ENCODE measurements around the gene RPL13.

The RPL13 gene

DNA sequence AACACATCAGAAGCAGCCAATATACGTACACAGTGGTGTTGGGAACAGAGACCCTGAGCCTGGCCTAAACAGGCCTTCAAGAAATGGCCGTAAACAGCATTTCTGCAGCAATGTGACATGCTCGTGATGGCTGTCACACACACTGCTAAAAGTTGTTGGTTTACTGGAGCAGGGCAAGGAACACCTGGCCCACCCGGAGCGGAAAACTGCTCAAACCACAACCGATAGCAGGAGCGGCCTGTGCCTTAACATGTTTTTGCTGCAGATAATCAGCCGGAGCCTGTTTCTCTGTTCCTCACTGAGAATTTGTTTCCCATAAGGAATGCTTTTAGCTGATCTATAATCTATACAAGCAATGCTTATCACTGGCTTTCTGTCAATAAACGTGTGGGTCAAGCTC, 47.0 kb downstream of the RPL13 start:
- no peak for ATAC-seq
- TF ChIP-seq ISL1 (CRISPR knock-in tag; IDR thresholded peaks at IDR 0.05) (no peak), ZFP3 (CRISPR knock-in tag; IDR thresholded peaks at IDR 0.05) (no peak), RARB (CRISPR knock-in tag; IDR thresholded peaks at IDR 0.05) (no peak), GLIS3 (CRISPR knock-in tag; IDR thresholded peaks at IDR 0.05) (no peak), SNAI2 (CRISPR knock-in tag; IDR thresholded peaks at IDR 0.05) (no peak), ZC3H10 (CRISPR knock-in tag; IDR thresholded peaks at IDR 0.05) (no peak), ZNF70 (CRISPR knock-in tag; IDR thresholded peaks at IDR 0.05) (no peak), CSDC2 (CRISPR knock-in tag; IDR thresholded peaks at IDR 0.05) (no peak), TCF4 (CRISPR knock-in tag; IDR thresholded peaks at IDR 0.05; ENCODE audit: borderline replicate concordance) (no peak)
- TF ChIP-seq, protein P1, sequence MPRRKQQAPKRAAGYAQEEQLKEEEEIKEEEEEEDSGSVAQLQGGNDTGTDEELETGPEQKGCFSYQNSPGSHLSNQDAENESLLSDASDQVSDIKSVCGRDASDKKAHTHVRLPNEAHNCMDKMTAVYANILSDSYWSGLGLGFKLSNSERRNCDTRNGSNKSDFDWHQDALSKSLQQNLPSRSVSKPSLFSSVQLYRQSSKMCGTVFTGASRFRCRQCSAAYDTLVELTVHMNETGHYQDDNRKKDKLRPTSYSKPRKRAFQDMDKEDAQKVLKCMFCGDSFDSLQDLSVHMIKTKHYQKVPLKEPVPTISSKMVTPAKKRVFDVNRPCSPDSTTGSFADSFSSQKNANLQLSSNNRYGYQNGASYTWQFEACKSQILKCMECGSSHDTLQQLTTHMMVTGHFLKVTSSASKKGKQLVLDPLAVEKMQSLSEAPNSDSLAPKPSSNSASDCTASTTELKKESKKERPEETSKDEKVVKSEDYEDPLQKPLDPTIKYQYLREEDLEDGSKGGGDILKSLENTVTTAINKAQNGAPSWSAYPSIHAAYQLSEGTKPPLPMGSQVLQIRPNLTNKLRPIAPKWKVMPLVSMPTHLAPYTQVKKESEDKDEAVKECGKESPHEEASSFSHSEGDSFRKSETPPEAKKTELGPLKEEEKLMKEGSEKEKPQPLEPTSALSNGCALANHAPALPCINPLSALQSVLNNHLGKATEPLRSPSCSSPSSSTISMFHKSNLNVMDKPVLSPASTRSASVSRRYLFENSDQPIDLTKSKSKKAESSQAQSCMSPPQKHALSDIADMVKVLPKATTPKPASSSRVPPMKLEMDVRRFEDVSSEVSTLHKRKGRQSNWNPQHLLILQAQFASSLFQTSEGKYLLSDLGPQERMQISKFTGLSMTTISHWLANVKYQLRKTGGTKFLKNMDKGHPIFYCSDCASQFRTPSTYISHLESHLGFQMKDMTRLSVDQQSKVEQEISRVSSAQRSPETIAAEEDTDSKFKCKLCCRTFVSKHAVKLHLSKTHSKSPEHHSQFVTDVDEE (CRISPR knock-in tag; IDR thresholded peaks at IDR 0.05): no peak
- TF ChIP-seq, protein P2, sequence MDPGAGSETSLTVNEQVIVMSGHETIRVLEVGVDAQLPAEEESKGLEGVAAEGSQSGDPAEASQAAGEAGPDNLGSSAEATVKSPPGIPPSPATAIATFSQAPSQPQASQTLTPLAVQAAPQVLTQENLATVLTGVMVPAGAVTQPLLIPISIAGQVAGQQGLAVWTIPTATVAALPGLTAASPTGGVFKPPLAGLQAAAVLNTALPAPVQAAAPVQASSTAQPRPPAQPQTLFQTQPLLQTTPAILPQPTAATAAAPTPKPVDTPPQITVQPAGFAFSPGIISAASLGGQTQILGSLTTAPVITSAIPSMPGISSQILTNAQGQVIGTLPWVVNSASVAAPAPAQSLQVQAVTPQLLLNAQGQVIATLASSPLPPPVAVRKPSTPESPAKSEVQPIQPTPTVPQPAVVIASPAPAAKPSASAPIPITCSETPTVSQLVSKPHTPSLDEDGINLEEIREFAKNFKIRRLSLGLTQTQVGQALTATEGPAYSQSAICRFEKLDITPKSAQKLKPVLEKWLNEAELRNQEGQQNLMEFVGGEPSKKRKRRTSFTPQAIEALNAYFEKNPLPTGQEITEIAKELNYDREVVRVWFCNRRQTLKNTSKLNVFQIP (CRISPR knock-in tag; IDR thresholded peaks at IDR 0.05; ENCODE audit: borderline replicate concordance, low read depth): no peak

DNA sequence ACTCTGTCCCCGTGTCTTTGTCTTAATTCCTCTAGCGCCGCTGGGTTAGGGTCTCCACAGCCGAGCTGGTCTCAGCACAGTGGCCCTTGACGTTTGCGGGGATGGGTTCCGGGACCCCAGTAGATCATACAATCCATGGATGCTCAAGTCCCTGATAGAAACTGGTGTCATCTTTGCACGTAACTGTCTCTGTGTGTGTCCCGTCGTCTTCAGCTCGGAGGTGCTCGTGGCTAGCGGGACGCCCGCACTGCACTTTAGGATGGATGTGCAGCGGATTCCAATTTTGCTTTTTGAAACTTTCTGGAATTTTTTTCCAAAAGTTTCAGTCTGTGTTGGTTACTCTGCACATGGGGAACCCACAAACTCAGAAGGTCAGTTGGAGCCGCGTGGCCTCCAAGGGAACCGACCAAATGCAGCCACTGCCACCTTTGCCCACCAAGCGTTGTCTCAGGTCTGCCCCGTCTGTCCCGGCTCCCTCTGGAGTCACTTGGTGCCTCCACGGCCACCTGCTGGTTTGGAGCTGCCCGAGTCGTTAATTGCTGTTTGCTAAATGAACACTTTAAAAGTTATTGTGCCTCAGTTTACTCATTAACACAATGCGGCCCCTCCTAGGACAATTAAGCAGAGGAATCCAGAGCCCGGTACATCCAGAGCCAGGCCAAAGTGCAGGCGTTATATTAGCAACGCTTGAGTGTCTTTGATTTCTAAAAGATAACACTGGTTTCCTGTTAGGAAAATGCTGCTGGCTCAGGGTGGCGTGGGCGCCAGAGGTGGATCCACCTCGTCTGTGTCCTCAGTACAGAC, 47.7 kb downstream of the RPL13 start:
- no peak for ATAC-seq
- TF ChIP-seq, protein P1 (CRISPR knock-in tag; IDR thresholded peaks at IDR 0.05): no peak
- TF ChIP-seq CSDC2 (CRISPR knock-in tag; IDR thresholded peaks at IDR 0.05) (no peak), TCF4 (CRISPR knock-in tag; IDR thresholded peaks at IDR 0.05; ENCODE audit: borderline replicate concordance) (no peak), SNAI2 (CRISPR knock-in tag; IDR thresholded peaks at IDR 0.05) (no peak), ISL1 (CRISPR knock-in tag; IDR thresholded peaks at IDR 0.05) (no peak), RARB (CRISPR knock-in tag; IDR thresholded peaks at IDR 0.05) (no peak), OSR1 (CRISPR knock-in tag; IDR thresholded peaks at IDR 0.05) (no peak), ARNTL (CRISPR knock-in tag; IDR thresholded peaks at IDR 0.05; ENCODE audit: borderline replicate concordance, low read depth) (no peak)
- TF ChIP-seq, protein P2 (CRISPR knock-in tag; IDR thresholded peaks at IDR 0.05; ENCODE audit: borderline replicate concordance, low read depth): no peak
- TF ChIP-seq, protein P3, sequence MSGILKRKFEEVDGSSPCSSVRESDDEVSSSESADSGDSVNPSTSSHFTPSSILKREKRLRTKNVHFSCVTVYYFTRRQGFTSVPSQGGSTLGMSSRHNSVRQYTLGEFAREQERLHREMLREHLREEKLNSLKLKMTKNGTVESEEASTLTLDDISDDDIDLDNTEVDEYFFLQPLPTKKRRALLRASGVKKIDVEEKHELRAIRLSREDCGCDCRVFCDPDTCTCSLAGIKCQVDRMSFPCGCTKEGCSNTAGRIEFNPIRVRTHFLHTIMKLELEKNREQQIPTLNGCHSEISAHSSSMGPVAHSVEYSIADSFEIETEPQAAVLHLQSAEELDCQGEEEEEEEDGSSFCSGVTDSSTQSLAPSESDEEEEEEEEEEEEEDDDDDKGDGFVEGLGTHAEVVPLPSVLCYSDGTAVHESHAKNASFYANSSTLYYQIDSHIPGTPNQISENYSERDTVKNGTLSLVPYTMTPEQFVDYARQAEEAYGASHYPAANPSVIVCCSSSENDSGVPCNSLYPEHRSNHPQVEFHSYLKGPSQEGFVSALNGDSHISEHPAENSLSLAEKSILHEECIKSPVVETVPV (CRISPR knock-in tag; IDR thresholded peaks at IDR 0.05): no peak

DNA sequence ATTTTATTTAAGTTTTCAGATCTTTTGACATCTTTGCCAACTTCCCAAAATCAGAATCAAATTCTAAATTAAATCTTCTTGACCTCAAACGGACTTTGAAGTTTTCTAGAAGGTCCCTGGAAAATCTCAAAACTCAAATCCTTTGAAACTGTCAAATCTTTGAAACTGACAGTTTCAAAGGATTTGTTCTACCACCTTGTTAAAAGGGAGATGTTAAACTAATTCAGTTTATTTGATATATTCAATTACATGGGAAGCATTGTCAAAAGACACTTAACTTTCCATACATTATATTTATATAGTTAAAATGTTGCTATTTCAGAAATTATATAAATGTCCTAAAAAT, 49.6 kb downstream of the RPL13 start:
- ATAC-seq: no peak
- TF ChIP-seq, protein P4, sequence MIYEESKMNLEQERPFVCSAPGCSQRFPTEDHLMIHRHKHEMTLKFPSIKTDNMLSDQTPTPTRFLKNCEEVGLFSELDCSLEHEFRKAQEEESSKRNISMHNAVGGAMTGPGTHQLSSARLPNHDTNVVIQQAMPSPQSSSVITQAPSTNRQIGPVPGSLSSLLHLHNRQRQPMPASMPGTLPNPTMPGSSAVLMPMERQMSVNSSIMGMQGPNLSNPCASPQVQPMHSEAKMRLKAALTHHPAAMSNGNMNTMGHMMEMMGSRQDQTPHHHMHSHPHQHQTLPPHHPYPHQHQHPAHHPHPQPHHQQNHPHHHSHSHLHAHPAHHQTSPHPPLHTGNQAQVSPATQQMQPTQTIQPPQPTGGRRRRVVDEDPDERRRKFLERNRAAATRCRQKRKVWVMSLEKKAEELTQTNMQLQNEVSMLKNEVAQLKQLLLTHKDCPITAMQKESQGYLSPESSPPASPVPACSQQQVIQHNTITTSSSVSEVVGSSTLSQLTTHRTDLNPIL (CRISPR knock-in tag; IDR thresholded peaks at IDR 0.05; ENCODE audit: low read depth): no peak
- TF ChIP-seq TOX (CRISPR knock-in tag; IDR thresholded peaks at IDR 0.05; ENCODE audit: borderline replicate concordance) (no peak), ZC3H10 (CRISPR knock-in tag; IDR thresholded peaks at IDR 0.05) (no peak), TCF4 (CRISPR knock-in tag; IDR thresholded peaks at IDR 0.05; ENCODE audit: borderline replicate concordance) (no peak), BACH2 (CRISPR knock-in tag; IDR thresholded peaks at IDR 0.05; ENCODE audit: borderline replicate concordance) (no peak), ZNF8 (CRISPR knock-in tag; IDR thresholded peaks at IDR 0.05) (no peak), ZNF565 (CRISPR knock-in tag; conservative IDR thresholded peaks at IDR 0.05; ENCODE audit: low read depth) (no peak)
- TF ChIP-seq, protein P1 (CRISPR knock-in tag; IDR thresholded peaks at IDR 0.05): no peak
- TF ChIP-seq, protein P2 (CRISPR knock-in tag; IDR thresholded peaks at IDR 0.05; ENCODE audit: borderline replicate concordance, low read depth): no peak

Measured in SK-N-SH treated with all-trans-retinoic acid at 6 μM for 48 hours (cell line).